K562 (cell line): ENCODE results near the gene PAPOLB. TPM values are rescaled to one million over a fixed set of nuclear protein-coding genes. Genes with fewer than 3 reads are reported as not detected.

Source experiments
- ZNF778 ChIP-seq: fragments of 450-650 bp; formaldehyde crosslinking; IDR thresholded peaks from 2 replicates; pipeline ENCODE4 v1.4.0; 2020; ENCODE audit warnings: mild to moderate bottlenecking, moderate library complexity
- polyA plus RNA-seq, 8 experiments: library from polyadenylated mRNA; depleted of rRNA in 4 of 8; stranded (reverse) in 5 of 8; unstranded in 3 of 8; fragments of >200 nt; fragmentation: Nextera tagmentation in 2 of 8; fragmentation: Illumina TruSeq in 1 of 8; extraction: Ambion mirVana in 2 of 8; extraction: Trizol in 1 of 8; gene quantifications; 2 replicates each; pipeline versions ENCODE4 v1.2.1 to v1.2.3, GENCODE V29; 2011 to 2014; ENCODE audit warnings: inconsistent platforms in 1 of 8, missing spikeins in 1 of 8
- total RNA-seq, 7 experiments: library from RNA; depleted of rRNA in 6 of 7; stranded (reverse); fragments of >200 nt in 6 of 7; fragmentation: Illumina TruSeq in 2 of 7; extraction: Trizol in 2 of 7; gene quantifications; 2 replicates each; pipeline versions ENCODE4 v1.2.1 to v1.2.3, GENCODE V29; 2011 to 2021; ENCODE audit warnings: low replicate concordance in 1 of 7
- TF ChIP-seq, protein P1 (sequence below): fragments of 200-600 bp; sonication (generic); IDR thresholded peaks from one replicate; pipeline ENCODE4 v1.6.1; 2012; ENCODE audit warnings: mild to moderate bottlenecking, low read depth, low read length, inconsistent platforms

Gene PAPOLB
- total and polyA plus RNA-seq, 9 of the 15 experiments (the other 6 are each of a cell fraction or from before 2014, with no cell fraction given) = 0.04 to 0.33 (median 0.16) TPM; not detected in 4

DNA sequence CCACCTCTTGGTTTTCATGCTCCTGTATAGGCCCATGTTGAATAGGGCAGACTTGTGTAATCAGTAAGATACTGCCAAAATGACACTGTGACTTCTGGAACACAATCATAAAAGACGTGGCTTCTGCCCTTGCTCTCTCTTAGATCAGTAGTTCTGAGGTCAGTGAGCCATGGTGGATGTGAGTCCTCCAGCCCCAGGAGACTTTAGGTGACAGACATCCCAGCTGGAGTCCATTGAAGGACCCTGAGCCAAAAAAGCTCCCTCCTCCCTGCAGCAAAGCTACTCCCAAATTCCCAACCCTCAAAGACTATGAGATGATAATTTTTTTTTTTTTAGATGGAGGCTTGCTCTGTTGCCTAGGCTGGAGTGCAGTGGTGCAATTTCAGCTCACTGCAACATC lies 24.8 kb upstream of the PAPOLB start (continued):
- TF ChIP-seq, protein P1, sequence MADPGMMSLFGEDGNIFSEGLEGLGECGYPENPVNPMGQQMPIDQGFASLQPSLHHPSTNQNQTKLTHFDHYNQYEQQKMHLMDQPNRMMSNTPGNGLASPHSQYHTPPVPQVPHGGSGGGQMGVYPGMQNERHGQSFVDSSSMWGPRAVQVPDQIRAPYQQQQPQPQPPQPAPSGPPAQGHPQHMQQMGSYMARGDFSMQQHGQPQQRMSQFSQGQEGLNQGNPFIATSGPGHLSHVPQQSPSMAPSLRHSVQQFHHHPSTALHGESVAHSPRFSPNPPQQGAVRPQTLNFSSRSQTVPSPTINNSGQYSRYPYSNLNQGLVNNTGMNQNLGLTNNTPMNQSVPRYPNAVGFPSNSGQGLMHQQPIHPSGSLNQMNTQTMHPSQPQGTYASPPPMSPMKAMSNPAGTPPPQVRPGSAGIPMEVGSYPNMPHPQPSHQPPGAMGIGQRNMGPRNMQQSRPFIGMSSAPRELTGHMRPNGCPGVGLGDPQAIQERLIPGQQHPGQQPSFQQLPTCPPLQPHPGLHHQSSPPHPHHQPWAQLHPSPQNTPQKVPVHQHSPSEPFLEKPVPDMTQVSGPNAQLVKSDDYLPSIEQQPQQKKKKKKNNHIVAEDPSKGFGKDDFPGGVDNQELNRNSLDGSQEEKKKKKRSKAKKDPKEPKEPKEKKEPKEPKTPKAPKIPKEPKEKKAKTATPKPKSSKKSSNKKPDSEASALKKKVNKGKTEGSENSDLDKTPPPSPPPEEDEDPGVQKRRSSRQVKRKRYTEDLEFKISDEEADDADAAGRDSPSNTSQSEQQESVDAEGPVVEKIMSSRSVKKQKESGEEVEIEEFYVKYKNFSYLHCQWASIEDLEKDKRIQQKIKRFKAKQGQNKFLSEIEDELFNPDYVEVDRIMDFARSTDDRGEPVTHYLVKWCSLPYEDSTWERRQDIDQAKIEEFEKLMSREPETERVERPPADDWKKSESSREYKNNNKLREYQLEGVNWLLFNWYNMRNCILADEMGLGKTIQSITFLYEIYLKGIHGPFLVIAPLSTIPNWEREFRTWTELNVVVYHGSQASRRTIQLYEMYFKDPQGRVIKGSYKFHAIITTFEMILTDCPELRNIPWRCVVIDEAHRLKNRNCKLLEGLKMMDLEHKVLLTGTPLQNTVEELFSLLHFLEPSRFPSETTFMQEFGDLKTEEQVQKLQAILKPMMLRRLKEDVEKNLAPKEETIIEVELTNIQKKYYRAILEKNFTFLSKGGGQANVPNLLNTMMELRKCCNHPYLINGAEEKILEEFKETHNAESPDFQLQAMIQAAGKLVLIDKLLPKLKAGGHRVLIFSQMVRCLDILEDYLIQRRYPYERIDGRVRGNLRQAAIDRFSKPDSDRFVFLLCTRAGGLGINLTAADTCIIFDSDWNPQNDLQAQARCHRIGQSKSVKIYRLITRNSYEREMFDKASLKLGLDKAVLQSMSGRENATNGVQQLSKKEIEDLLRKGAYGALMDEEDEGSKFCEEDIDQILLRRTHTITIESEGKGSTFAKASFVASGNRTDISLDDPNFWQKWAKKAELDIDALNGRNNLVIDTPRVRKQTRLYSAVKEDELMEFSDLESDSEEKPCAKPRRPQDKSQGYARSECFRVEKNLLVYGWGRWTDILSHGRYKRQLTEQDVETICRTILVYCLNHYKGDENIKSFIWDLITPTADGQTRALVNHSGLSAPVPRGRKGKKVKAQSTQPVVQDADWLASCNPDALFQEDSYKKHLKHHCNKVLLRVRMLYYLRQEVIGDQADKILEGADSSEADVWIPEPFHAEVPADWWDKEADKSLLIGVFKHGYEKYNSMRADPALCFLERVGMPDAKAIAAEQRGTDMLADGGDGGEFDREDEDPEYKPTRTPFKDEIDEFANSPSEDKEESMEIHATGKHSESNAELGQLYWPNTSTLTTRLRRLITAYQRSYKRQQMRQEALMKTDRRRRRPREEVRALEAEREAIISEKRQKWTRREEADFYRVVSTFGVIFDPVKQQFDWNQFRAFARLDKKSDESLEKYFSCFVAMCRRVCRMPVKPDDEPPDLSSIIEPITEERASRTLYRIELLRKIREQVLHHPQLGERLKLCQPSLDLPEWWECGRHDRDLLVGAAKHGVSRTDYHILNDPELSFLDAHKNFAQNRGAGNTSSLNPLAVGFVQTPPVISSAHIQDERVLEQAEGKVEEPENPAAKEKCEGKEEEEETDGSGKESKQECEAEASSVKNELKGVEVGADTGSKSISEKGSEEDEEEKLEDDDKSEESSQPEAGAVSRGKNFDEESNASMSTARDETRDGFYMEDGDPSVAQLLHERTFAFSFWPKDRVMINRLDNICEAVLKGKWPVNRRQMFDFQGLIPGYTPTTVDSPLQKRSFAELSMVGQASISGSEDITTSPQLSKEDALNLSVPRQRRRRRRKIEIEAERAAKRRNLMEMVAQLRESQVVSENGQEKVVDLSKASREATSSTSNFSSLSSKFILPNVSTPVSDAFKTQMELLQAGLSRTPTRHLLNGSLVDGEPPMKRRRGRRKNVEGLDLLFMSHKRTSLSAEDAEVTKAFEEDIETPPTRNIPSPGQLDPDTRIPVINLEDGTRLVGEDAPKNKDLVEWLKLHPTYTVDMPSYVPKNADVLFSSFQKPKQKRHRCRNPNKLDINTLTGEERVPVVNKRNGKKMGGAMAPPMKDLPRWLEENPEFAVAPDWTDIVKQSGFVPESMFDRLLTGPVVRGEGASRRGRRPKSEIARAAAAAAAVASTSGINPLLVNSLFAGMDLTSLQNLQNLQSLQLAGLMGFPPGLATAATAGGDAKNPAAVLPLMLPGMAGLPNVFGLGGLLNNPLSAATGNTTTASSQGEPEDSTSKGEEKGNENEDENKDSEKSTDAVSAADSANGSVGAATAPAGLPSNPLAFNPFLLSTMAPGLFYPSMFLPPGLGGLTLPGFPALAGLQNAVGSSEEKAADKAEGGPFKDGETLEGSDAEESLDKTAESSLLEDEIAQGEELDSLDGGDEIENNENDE = no peak
- TF ChIP-seq ZNF778 (CRISPR knock-in tag) = no peak
